GM18526 (cell line): ENCODE measurements around the gene MAML3.

Experiments
- POLR2A ChIP-seq: IDR thresholded peaks from 3 replicates; pipeline ENCODE4 v1.6.1; 2011; ENCODE audit not compliant: insufficient read length; ENCODE audit errors: extremely low read depth

The MAML3 gene

DNA sequence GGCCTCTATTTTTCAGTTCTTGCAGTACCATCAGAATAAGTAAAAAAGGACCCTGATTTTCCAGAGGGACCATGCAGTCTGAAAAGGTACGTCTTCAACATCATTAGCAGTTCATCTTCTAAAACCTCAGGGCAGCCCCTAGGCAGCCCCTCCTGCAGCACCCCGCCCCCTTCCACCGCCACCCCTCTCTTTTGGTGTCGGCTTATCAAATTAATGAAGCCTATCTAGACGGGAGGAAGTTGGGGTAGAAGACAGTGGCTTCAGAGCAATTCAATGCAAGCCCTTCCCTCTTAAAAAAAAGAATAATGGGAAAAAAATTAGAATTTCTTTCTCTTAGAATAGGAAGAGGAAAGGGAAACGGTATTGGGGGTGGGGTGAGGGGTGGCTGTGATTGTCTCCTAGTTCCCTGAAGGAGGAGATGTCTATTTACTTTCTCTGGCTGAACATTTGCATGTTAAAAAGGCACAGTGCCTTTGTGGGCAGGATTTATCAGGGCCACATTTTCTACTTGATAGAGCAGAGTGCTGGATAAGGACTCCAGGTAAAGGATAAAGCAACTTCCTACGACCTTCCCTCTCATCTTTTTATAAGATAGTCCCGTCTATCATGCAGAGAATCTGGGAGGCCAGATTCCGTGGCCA lies 329.0 kb downstream of the MAML3 start:
- no peak for TF ChIP-seq POLR2A

GRCh38 chr4:139823746-139824145 lies 330.2 kb downstream of the MAML3 start:
- TF ChIP-seq POLR2A = no peak

GRCh38 chr4:139823345-139823744 lies 330.6 kb downstream of the MAML3 start:
- TF ChIP-seq POLR2A = no peak

- TF ChIP-seq POLR2A = no peak
These were observed 331.6 kb downstream of the MAML3 start for GRCh38 chr4:139822391-139822790.

GRCh38 chr4:139819082-139819481 lies 334.9 kb downstream of the MAML3 start:
- TF ChIP-seq POLR2A = no peak

GRCh38 chr4:139817657-139818452 lies 336.1 kb downstream of the MAML3 start:
- TF ChIP-seq POLR2A = no peak

- no peak for TF ChIP-seq POLR2A
These were observed 337.1 kb downstream of the MAML3 start for GRCh38 chr4:139816856-139817255.

DNA sequence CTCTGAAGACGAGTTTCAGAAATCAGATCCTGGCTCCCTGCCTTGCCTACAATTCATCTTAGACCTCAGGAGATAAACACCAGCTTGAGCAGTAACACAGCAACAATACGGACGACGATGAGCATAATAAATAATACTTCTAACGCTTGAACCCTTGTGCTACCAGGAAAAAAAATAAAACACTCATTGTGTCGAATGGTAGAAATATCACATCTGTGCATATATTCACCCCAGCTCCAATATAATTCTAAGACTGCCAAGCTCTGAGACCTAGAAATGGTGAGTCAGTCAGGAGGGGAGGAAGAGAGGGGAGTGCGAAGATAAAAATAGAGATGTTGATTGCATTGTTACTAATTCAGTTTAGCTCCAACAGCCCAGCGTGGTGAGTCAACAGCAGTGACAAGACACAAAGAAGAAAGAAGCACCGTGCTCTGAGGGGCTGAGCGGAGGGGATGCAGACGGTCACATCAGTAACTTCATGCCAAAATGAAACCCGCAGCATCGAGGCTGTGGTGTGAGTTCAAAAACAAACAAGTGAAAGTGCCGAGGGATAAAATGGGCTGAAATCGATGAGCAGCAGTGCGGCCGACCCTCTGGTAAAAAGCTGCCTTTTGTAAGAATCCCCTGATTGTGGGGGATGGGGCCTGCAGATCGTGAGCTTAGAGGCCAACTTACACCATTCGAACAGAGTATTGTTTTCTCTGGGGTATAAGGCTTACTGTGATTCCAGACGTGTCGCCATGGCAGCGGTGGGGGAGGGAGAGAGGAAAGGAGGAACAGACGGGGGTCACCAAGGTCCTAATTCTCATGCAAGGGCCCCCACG lies 338.0 kb downstream of the MAML3 start:
- TF ChIP-seq POLR2A = no peak

GRCh38 chr4:139814323-139815015 lies 339.5 kb downstream of the MAML3 start:
- TF ChIP-seq POLR2A = no peak

- TF ChIP-seq POLR2A = no peak
These were observed 340.1 kb downstream of the MAML3 start for GRCh38 chr4:139813881-139814280.

DNA sequence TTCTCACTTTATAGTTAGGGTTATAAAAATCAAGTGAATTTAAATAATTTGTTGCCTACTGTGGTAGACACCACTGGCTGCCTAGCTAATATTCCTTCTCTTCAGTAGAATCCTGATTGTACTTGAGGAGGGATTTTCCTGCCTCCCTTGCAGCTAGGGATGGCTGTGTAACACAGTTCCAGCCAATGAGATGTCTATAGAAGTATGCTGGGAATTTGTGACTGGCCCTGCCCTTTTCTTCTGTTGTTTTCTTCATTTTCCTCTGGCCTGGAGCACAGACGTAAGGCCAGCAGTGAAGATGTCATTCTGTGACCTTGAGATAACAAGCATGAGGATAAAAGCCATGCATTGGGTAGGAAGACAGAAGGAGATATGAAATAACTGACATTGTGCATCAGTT lies 343.3 kb downstream of the MAML3 start:
- no peak for TF ChIP-seq POLR2A

DNA sequence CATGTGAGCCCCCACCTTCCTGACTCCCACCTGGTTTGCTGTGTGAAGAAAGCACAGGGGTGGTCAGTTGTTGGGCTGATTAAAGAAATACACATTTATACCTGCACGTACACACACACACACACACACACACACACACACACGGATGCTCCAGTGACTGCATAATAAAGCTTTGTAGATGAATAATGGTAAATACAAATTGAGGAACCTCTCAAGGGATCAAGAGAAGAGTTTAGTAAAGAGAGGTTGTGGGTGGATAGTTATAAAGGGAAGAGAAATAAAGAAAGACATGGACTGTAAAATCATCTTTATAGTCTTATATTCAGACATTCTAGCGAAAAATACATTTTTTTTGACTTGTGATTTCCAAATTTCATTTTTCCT lies 344.2 kb downstream of the MAML3 start:
- TF ChIP-seq POLR2A = no peak

GRCh38 chr4:139808808-139809756 lies 344.9 kb downstream of the MAML3 start:
- TF ChIP-seq POLR2A = no peak

DNA sequence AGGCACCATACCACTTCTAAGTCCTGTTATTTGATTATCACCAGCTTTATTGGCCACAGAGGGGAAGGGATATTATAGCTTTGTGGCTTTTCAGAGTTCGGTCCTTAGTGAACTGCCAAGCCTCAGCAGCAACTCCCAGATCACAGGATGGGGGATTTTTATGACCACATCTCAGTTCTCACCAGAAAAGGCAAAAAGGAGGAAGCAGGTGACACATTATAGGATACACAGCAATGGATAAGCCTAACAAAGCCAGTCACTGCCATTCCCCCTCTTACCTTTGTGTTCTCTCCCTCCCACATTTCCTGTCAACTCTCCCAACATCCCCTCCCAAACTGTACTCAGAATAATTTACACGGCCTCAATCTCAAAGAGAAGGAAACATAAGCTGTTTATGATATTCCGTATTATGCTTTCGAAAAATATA lies 345.6 kb downstream of the MAML3 start:
- no peak for TF ChIP-seq POLR2A
